Astrocyte (in vitro differentiated cells and primary cell): ENCODE measurements around the gene NT5C3A. TPM values are rescaled to one million over a fixed set of nuclear protein-coding genes. Genes with fewer than 3 reads are reported as not detected.
A peak's percentile ranks its signal among the peaks of the same experiment; 100 is the strongest.

Source experiments
- DNase-seq: peaks from one replicate; pipeline ENCODE4 v3.0.0-alpha.2; 2010; ENCODE audit warnings: low read depth
- FAIRE-seq: peaks from 2 replicates; lab custom pipeline; 2011; peaks lifted over from hg19 to GRCh38; lab: Jason Lieb, UNC
- H2AFZ ChIP-seq: 2 replicates; pipeline ENCODE4 v1.6.0; 2012; ENCODE audit warnings: low read depth, low read length, inconsistent platforms
- H3K27ac ChIP-seq: 2 replicates; pipeline ENCODE4 v1.5.1; 2011; ENCODE audit warnings: low read depth, low read length, inconsistent platforms
- H3K27me3 ChIP-seq: 2 replicates; pipeline ENCODE4 v1.6.0; 2011; ENCODE audit warnings: low read length, inconsistent platforms; ENCODE audit not compliant: insufficient read depth
- H3K36me3 ChIP-seq: 2 replicates; pipeline ENCODE4 v1.5.1; 2011; ENCODE audit warnings: low read length, inconsistent platforms; ENCODE audit not compliant: insufficient read depth
- H3K4me1 ChIP-seq: 2 replicates; pipeline ENCODE4 v1.5.1; 2011; ENCODE audit warnings: low read length, inconsistent platforms; ENCODE audit not compliant: insufficient read depth
- H3K4me2 ChIP-seq: 2 replicates; pipeline ENCODE4 v1.6.0; 2012; ENCODE audit warnings: low read length, inconsistent platforms
- H3K4me3 ChIP-seq: 2 replicates; pipeline ENCODE4 v1.5.1; 2011; ENCODE audit warnings: low read depth, mild to moderate bottlenecking, low read length, inconsistent platforms; ENCODE audit not compliant: insufficient read depth
- H3K79me2 ChIP-seq: 2 replicates; pipeline ENCODE4 v1.6.0; 2012; ENCODE audit warnings: mild to moderate bottlenecking, low read length, inconsistent platforms; ENCODE audit not compliant: insufficient read depth
- H3K9ac ChIP-seq: 2 replicates; pipeline ENCODE4 v1.6.0; 2012; ENCODE audit warnings: mild to moderate bottlenecking, low read length, inconsistent platforms
- H3K9me3 ChIP-seq: 2 replicates; pipeline ENCODE4 v1.5.1; 2012; ENCODE audit warnings: low read depth, mild to moderate bottlenecking, low read length, inconsistent platforms; ENCODE audit not compliant: insufficient read depth
- H4K20me1 ChIP-seq: 2 replicates; pipeline ENCODE4 v1.6.0; 2012; ENCODE audit warnings: low read length, inconsistent platforms; ENCODE audit not compliant: insufficient read depth
- H3K27ac Mint-ChIP-seq: one replicate; pipeline ENCODE4 v1.8.0; 2021; ENCODE audit warnings: mild to moderate bottlenecking, mixed read lengths; ENCODE audit not compliant: unreplicated experiment
- H3K27me3 Mint-ChIP-seq: one replicate; pipeline ENCODE4 v1.8.0; 2021; ENCODE audit warnings: low read depth, mixed read lengths; ENCODE audit not compliant: unreplicated experiment
- H3K36me3 Mint-ChIP-seq: one replicate; pipeline ENCODE4 v1.8.0; 2021; ENCODE audit warnings: low read depth, mixed read lengths; ENCODE audit not compliant: unreplicated experiment
- H3K4me1 Mint-ChIP-seq: one replicate; pipeline ENCODE4 v1.8.0; 2021; ENCODE audit warnings: low read depth, mixed read lengths; ENCODE audit not compliant: unreplicated experiment
- H3K4me3 Mint-ChIP-seq: one replicate; pipeline ENCODE4 v1.8.0; 2021; ENCODE audit warnings: mild to moderate bottlenecking, moderate library complexity, mixed read lengths; ENCODE audit not compliant: unreplicated experiment
- H3K9me3 Mint-ChIP-seq: one replicate; pipeline ENCODE4 v1.8.0; 2021; ENCODE audit warnings: mild to moderate bottlenecking, mixed read lengths; ENCODE audit not compliant: unreplicated experiment
- EZH2 ChIP-seq: IDR thresholded peaks from 2 replicates; pipeline ENCODE4 v1.6.1; 2012; ENCODE audit warnings: mild to moderate bottlenecking, low read length, inconsistent platforms; ENCODE audit not compliant: insufficient read depth
- total RNA-seq: library from RNA; stranded (reverse); gene quantifications from 2 replicates; pipeline ENCODE4 v1.2.1, GENCODE V29; 2021
- TF ChIP-seq, protein P1 (sequence below): IDR thresholded peaks from 2 replicates; pipeline ENCODE4 v1.5.1; 2011; ENCODE audit warnings: low read depth, mild to moderate bottlenecking, inconsistent platforms, low read length, moderate library complexity; ENCODE audit not compliant: insufficient read depth

NT5C3A gene
- total RNA-seq, 1 donor from 2014 or later: 24.1 TPM

DNA sequence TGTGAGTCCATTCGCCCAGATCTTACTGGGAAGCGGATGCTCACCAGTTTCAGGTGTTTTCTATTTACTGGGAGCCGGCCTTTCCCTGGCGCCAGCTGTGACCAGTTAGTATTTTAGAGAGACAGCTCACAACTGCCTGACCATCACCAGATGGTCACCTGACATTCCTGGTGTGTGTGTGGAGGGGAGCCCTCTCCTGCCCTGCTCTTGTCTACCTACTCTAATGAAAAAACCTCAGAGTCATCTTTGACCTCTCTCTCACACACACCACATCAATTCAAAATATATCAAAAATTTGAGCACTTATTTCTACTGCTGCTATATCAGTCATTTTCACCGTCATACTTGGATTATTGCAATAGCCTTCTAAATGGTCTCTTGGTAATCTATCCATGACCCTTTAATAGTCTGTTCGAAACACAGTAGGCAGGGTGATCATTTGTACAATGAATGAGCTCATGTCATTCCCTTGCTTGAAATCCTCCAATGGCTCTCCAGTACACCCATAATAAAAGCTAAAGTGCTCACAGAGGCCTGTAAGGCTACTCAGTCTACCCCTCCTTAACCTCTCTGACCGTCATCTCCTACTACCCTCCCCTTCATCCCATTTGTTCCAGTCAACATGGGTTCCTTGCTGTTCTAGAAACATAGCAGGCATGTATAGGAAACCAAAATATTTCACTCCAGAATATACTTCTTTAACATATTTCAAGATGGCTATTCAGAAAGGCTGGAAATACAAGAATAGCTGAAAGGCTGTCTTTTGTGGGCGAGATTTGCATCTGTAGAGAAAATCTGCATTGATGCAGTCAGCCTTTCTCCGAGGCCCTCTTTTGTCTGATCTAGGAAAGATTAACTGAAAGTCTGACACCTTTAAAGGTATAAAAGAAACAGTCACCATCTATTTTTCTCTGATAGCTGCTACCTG is 17.5 kb upstream of the NT5C3A start:
- Histone ChIP-seq H3K4me2 (no peak overlapping the region), H3K79me2 (no peaks in the 10 kb centered on the region), H3K27ac (no peak overlapping the region), H3K4me1 (no peaks in the 10 kb centered on the region), H3K9ac (no peak overlapping the region), H3K4me3 (no peak overlapping the region), H4K20me1 (no peaks in the 10 kb centered on the region), H2AFZ (no peak overlapping the region), H3K27me3 (no peaks in the 10 kb centered on the region), H3K36me3 (no peaks in the 10 kb centered on the region), H3K9me3 (no peaks in the 10 kb centered on the region)
- H3K4me1 Mint-ChIP-seq: peaks cover 5% of the 10 kb centered on the region
- no peak overlapping the region for H3K27ac Mint-ChIP-seq
- TF ChIP-seq EZH2: no peak
- TF ChIP-seq, protein P1, sequence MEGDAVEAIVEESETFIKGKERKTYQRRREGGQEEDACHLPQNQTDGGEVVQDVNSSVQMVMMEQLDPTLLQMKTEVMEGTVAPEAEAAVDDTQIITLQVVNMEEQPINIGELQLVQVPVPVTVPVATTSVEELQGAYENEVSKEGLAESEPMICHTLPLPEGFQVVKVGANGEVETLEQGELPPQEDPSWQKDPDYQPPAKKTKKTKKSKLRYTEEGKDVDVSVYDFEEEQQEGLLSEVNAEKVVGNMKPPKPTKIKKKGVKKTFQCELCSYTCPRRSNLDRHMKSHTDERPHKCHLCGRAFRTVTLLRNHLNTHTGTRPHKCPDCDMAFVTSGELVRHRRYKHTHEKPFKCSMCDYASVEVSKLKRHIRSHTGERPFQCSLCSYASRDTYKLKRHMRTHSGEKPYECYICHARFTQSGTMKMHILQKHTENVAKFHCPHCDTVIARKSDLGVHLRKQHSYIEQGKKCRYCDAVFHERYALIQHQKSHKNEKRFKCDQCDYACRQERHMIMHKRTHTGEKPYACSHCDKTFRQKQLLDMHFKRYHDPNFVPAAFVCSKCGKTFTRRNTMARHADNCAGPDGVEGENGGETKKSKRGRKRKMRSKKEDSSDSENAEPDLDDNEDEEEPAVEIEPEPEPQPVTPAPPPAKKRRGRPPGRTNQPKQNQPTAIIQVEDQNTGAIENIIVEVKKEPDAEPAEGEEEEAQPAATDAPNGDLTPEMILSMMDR: no peak
- no peak for DNase-seq
- FAIRE-seq: no peak
- H3K4me3 Mint-ChIP-seq: no peak overlapping the region
- H3K9me3 Mint-ChIP-seq: peaks cover 2% of the 10 kb centered on the region
- peaks cover 8% of the 10 kb centered on the region for H3K27me3 Mint-ChIP-seq
- no peaks in the 10 kb centered on the region for H3K36me3 Mint-ChIP-seq

DNA sequence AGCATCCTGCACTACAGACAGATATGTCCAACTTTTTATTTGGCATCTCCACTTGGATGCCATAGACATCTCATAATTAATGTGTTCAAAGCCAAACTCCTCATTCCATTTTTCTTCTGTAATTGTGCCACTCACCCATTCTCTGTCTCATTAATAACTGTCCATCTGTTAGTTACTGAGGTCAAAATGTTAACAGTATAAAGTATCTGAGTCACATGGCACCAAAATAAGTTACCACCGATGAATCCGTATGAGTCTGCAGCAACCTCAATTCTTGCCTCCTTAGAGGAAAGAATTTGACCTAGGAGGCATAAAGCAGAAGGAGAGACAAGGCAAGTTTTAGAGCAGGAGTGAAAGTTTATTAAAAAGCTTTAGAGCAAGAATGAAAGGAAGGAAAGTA is 16.5 kb upstream of the NT5C3A start:
- Mint-ChIP-seq H3K36me3 (no peaks in the 10 kb centered on the region), H3K27me3 (peaks cover 8% of the 10 kb centered on the region), H3K27ac (no peak overlapping the region), H3K9me3 (peaks cover 2% of the 10 kb centered on the region), H3K4me1 (peaks cover 5% of the 10 kb centered on the region), H3K4me3 (no peak overlapping the region)
- no peaks in the 10 kb centered on the region for H3K9me3 ChIP-seq
- H3K27ac ChIP-seq: no peak overlapping the region
- TF ChIP-seq EZH2: no peak
- TF ChIP-seq, protein P1: no peak
- H3K4me2 ChIP-seq: no peak overlapping the region
- no peaks in the 10 kb centered on the region for H3K4me1 ChIP-seq
- H3K79me2 ChIP-seq: no peaks in the 10 kb centered on the region
- no peak overlapping the region for H3K4me3 ChIP-seq
- no peaks in the 10 kb centered on the region for H3K27me3 ChIP-seq
- no peak for FAIRE-seq
- no peaks in the 10 kb centered on the region for H4K20me1 ChIP-seq
- no peak for DNase-seq
- no peaks in the 10 kb centered on the region for H3K36me3 ChIP-seq
- no peak overlapping the region for H2AFZ ChIP-seq
- H3K9ac ChIP-seq: no peak overlapping the region

DNA sequence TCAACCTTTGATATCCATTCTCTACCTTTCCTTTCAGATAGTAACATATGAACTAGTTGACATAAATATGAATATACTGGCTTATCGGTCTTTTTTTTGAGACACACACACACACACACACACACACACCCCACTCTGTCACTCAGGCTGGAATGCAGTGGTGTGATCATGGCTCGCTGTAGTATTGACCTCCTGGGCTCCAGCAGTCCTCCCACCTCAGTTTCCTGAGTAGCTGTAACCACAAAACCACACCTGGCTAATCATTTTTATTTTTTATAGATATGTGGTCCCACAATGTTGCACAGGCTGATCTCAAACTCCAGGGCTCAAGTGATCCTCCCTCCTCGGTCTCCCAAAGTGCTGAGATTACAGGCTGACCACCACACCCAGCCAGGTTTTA is 14.2 kb upstream of the NT5C3A start:
- H3K27ac Mint-ChIP-seq: no peak overlapping the region
- H3K4me1 Mint-ChIP-seq: peaks cover 7% of the 10 kb centered on the region
- TF ChIP-seq, protein P1: no peak
- no peak for TF ChIP-seq EZH2
- H3K4me3 Mint-ChIP-seq: no peak overlapping the region
- H3K36me3 Mint-ChIP-seq: no peaks in the 10 kb centered on the region
- peaks cover 4% of the 10 kb centered on the region for H3K9me3 Mint-ChIP-seq
- Histone ChIP-seq H3K27me3 (no peaks in the 10 kb centered on the region), H3K79me2 (no peaks in the 10 kb centered on the region), H3K9me3 (no peaks in the 10 kb centered on the region), H3K9ac (no peak overlapping the region), H3K27ac (no peak overlapping the region), H2AFZ (no peak overlapping the region), H3K4me3 (no peak overlapping the region), H4K20me1 (no peaks in the 10 kb centered on the region), H3K36me3 (no peaks in the 10 kb centered on the region), H3K4me2 (no peak overlapping the region), H3K4me1 (peaks cover 3% of the 10 kb centered on the region)
- DNase-seq (peak; percentile 63), FAIRE-seq (peak; percentile 52)
- H3K27me3 Mint-ChIP-seq: peaks cover 8% of the 10 kb centered on the region
